ENCODE measurements around the gene IGFN1.

Gene IGFN1

DNA sequence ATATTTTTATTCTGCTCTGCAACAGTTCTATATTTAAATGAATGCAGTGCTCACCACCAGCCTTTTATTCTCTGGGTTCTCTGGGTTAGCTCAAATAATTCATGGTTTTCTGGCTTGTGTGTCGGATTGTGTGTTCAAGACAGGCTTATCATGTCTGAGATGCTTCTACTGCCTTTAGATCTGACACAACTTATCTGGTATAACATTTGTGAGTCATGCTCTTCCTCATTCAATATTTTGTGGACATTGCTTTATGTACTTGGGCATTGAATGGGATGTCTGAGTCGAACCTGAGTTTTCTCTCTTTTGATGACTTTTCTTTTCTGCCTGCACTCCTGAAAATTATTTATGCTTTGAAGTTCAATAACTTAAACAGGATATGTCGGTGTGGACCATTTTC, 75.1 kb downstream of the IGFN1 start:
- no peak for DNase-seq (ENCODE audit: low read depth)

GRCh38 chr1:201266276-201266675, 75.7 kb downstream of the IGFN1 start:
- DNase-seq (ENCODE audit: low read depth) = no peak

DNA sequence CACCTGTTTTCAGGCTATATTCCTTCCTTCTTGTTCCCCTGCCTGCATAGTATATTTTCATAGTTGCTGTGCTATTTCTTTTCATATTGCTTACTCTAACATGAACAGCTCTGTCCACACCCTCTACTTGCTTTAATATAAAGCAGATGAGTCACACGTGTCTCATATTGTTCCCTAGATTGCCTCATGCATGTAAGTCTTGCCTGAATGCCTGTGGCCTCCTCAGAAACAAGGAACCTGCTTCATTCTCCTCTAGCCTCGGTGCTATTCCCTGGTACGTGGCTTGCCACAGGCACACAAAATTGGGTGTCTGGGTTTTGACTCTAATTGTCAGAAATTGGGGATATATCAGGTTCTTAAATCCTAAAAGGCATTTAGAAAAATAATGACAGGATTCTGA, 76.2 kb downstream of the IGFN1 start:
- peak; percentile 82 for DNase-seq (ENCODE audit: low read depth)

DNA sequence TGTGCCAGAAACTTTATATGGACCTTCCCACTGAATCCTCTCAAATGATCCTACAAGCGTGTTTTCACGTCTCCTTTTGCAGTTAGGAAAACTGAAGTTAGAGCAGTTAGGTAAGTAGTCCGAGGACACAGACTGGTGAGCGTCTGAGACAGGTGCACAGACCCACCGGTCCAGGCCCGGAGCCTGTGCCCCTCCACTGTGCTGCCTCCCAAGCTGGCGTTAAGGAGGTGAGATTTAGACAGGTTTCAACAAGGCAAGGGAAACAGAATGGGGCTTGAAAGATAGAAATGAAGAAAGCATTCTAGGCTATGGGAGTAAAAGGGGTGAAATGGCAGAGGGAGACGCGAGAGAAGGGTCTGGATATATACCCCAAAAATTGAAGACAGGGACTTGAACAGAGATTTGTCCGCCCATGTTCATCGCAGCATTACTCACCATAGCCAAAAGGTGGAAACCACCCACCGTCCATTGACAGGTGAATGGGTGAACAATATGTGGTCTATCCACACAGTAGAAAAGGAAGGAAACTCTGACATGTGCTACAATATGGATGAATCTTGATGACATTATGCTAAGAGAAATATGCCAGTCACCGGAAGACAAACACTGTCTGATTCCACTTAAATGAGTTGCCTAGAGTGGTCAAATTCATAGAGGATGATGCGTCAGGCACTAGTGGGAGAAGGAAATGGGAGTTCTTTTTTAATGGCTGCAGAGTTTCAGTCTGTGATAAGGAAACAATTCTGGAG, 77.0 kb downstream of the IGFN1 start:
- DNase-seq (ENCODE audit: low read depth) = peak; percentile 85

GRCh38 chr1:201268604-201269151, 78.1 kb downstream of the IGFN1 start:
- no peak for DNase-seq (ENCODE audit: low read depth)

DNA sequence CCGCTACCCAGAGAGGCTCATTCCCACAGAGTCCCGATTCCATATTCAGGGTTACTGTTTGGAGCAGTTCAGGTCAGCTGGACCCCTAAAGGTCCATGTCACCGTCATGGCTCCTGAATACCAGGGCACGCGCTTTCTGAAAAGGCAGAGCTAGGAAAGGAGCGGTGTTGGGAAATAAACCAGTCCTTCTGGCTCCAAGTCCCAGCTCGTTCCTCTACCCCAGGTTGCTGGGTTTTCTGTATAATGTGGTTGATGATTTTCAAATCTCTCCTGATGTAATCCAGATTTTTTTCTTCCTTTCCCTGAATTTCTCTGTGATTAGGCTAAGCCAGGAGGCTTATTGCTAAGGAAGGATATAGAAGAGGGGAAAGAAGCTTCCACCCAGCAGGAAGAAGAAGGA, 78.7 kb downstream of the IGFN1 start:
- DNase-seq (ENCODE audit: low read depth) = no peak

GRCh38 chr1:201269900-201270410, 79.3 kb downstream of the IGFN1 start:
- DNase-seq (ENCODE audit: low read depth) = no peak

- DNase-seq (ENCODE audit: low read depth) = no peak
Measured at GRCh38 chr1:201270616-201271390, 80.2 kb downstream of the IGFN1 start.

- DNase-seq (ENCODE audit: low read depth) = no peak
Measured at GRCh38 chr1:201272799-201273198, 82.2 kb downstream of the IGFN1 start.

DNA sequence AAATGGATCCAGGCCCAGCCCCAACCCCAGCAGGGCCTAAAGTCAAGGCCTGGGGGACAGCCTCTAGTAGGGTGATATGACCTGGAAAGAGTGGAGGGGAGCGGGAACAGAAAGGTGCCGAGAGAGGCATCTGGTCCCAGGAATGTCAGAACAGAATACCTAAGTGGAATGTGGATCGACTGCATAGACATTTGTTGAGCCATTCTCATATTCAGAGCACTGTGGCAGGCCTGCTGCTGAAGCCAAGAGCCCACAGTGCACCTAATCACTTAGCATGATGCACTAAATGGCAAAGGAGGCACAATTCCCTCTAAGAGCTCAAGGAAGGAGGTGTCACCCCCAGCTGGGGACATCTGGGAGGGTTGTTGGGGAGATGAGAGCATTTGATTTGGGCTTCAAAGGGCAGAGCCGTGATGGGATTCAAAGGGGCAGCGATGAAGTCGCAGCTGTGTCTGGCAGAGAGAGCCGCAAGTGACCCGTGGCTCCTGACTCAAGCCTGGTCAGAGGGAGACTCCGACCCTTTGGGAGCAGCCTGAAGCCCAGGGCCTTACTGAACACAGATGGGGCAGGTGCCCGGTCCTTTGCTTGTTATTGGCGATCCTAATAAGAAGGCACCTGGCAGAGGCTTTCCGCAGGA, 84.1 kb downstream of the IGFN1 start:
- no peak for DNase-seq (ENCODE audit: low read depth)

DNA sequence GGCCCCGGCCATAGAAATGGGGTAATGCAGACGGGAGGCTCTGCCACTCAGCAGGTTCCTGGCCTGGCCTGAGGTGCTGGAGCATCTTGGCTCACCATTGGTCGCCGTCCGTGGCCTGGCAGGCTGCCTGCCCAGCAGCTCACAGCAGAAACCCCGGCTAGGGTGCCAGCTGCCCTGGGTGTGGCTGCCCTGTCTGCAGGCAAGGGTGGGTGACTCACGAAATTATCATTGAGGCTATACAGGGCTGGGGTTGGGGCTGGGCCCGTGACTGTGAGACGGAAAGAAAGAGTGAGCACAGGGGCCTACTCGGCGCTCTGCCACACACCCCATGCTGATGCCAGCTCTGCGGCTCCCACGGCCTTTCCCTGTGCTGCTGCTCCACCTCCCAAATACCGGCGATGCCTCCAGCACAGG, 84.6 kb downstream of the IGFN1 start:
- no peak for DNase-seq (ENCODE audit: low read depth)

GRCh38 chr1:201276891-201277290, 86.3 kb downstream of the IGFN1 start:
- no peak for DNase-seq (ENCODE audit: low read depth)

DNA sequence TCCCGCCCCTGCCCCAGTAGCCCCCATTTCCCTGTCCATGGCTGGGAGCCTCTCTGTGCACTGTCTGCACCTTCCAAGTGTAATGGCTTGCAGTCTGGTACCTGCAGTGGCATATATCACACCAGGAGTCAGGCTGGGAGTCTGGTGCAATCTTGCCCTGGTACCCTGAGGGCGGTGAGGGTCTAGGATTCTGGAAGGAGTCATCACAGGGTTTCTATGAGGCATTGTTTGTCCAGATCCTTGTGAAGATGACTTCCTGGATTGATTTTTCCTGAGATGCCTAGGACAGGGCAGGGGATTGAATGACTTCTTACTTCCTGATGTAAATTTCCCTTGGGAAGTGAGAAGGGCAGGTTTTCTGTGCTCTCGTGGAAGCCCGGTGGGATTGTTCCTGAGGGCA, 86.8 kb downstream of the IGFN1 start:
- DNase-seq (ENCODE audit: low read depth) = no peak
